OCI-LY1 (cell line): ENCODE measurements around the gene ATF6.

ENCODE experiments used
- H2AFZ ChIP-seq: fragments of 200-600 bp; sonication (generic), shearing (Covaris generic); 2 replicates; pipeline ENCODE4 v1.6.0; 2014; ENCODE audit warnings: antibody characterized with exemption, mild to moderate bottlenecking, low read length
- H3F3A ChIP-seq: fragments of 200-600 bp; sonication (generic), shearing (Covaris generic); 2 replicates; pipeline ENCODE4 v1.6.0; 2014; ENCODE audit warnings: mild to moderate bottlenecking, antibody characterized with exemption, low read length, moderate library complexity; ENCODE audit not compliant: insufficient read depth
- H3K27ac ChIP-seq: fragments of 200-600 bp; sonication (generic); 2 replicates; pipeline ENCODE4 v1.5.1; 2014; ENCODE audit warnings: low read length, mixed run types, mild to moderate bottlenecking, low read depth; ENCODE audit not compliant: poor library complexity, severe bottlenecking
- H3K27me3 ChIP-seq: fragments of 200-600 bp; sonication (generic); 2 replicates; pipeline ENCODE4 v1.6.0; 2014; ENCODE audit warnings: antibody characterized with exemption, mild to moderate bottlenecking, low read length, moderate library complexity; ENCODE audit not compliant: insufficient read depth
- H3K36me3 ChIP-seq: fragments of 200-600 bp; sonication (generic); 2 replicates; pipeline ENCODE4 v1.6.1; 2014; ENCODE audit warnings: mild to moderate bottlenecking, antibody characterized with exemption, low read length, moderate library complexity, mixed read lengths; ENCODE audit not compliant: insufficient read depth
- H3K4me1 ChIP-seq: fragments of 200-600 bp; sonication (generic); 2 replicates; pipeline ENCODE4 v1.5.1; 2014; ENCODE audit warnings: mild to moderate bottlenecking, low read length, moderate library complexity; ENCODE audit not compliant: insufficient read depth, severe bottlenecking
- H3K4me2 ChIP-seq: fragments of 200-600 bp; sonication (generic), shearing (Covaris generic); 2 replicates; pipeline ENCODE4 v1.6.1; 2014; ENCODE audit warnings: low read length
- H3K4me3 ChIP-seq: fragments of 200-600 bp; sonication (generic); 2 replicates; pipeline ENCODE4 v1.5.1; 2014; ENCODE audit warnings: low read length, low read depth, mild to moderate bottlenecking, mixed read lengths; ENCODE audit not compliant: poor library complexity, severe bottlenecking
- H3K79me2 ChIP-seq: fragments of 200-600 bp; shearing (Covaris generic); 2 replicates; pipeline ENCODE4 v1.6.1; 2016; ENCODE audit warnings: mixed run types, low read length, mixed read lengths; ENCODE audit not compliant: insufficient read depth
- H3K9ac ChIP-seq: fragments of 200-600 bp; sonication (generic), shearing (Covaris generic); 2 replicates; pipeline ENCODE4 v1.6.1; 2014; ENCODE audit warnings: mild to moderate bottlenecking, low read length, mixed read lengths
- H3K9me2 ChIP-seq: fragments of 200-600 bp; sonication (generic), shearing (Covaris generic); 2 replicates; pipeline ENCODE4 v1.6.1; 2014; ENCODE audit warnings: low read depth, mild to moderate bottlenecking, low read length, mixed read lengths
- H3K9me3 ChIP-seq: fragments of 200-600 bp; shearing (Covaris generic); 2 replicates; pipeline ENCODE4 v1.6.1; 2014; ENCODE audit warnings: low read length, mixed read lengths
- H4K20me1 ChIP-seq: fragments of 200-600 bp; sonication (generic), shearing (Covaris generic); 2 replicates; pipeline ENCODE4 v1.6.0; 2016; ENCODE audit warnings: mild to moderate bottlenecking, low read length; ENCODE audit not compliant: insufficient read depth
- EZH2 ChIP-seq: fragments of 200-600 bp; sonication (generic), shearing (Covaris generic); IDR thresholded peaks from 2 replicates; pipeline ENCODE4 v1.8.0; 2017; ENCODE audit warnings: borderline replicate concordance, mixed run types, mild to moderate bottlenecking, antibody characterized with exemption, low read length, moderate library complexity, mixed read lengths
- TF ChIP-seq, protein P1 (sequence below): fragments of 200-600 bp; sonication (generic), shearing (Covaris generic); IDR thresholded peaks from 2 replicates; pipeline ENCODE4 v1.5.1; 2017; ENCODE audit warnings: mild to moderate bottlenecking, antibody characterized with exemption, low read length, moderate library complexity, mixed read lengths

ATF6 gene

DNA sequence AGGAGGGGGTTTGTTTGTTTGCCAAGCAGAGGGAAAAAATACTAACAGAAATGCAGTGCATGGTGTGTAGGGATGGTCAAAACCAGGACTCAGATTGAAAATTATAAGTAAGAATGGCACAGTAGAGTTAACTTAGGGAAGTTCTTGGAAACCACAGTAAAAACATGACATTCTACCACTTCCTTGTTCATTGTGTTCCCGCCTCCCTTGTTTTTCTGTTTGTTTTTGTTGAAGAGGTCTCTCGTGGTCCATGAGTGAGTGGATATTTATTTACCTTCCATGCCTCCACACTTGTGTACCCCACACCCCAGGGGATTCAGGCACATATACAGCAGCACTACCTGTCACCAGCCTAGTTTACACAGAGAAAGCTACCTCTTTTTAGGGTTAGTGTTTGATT is 187.9 kb downstream of the ATF6 start:
- Histone ChIP-seq H3K9me2 (no peaks in the 10 kb centered on the region), H2AFZ (no peak overlapping the region), H4K20me1 (no peaks in the 10 kb centered on the region), H3F3A (no peaks in the 10 kb centered on the region), H3K27me3 (no peaks in the 10 kb centered on the region), H3K79me2 (no peaks in the 10 kb centered on the region), H3K9ac (no peak overlapping the region), H3K27ac (no peak overlapping the region), H3K9me3 (no peaks in the 10 kb centered on the region), H3K4me1 (no peaks in the 10 kb centered on the region), H3K4me2 (no peak overlapping the region), H3K4me3 (no peak overlapping the region), H3K36me3 (peaks cover 7% of the 10 kb centered on the region; the same call in 1 of the 2 replicates)
- no peak for TF ChIP-seq EZH2
- TF ChIP-seq, protein P1, sequence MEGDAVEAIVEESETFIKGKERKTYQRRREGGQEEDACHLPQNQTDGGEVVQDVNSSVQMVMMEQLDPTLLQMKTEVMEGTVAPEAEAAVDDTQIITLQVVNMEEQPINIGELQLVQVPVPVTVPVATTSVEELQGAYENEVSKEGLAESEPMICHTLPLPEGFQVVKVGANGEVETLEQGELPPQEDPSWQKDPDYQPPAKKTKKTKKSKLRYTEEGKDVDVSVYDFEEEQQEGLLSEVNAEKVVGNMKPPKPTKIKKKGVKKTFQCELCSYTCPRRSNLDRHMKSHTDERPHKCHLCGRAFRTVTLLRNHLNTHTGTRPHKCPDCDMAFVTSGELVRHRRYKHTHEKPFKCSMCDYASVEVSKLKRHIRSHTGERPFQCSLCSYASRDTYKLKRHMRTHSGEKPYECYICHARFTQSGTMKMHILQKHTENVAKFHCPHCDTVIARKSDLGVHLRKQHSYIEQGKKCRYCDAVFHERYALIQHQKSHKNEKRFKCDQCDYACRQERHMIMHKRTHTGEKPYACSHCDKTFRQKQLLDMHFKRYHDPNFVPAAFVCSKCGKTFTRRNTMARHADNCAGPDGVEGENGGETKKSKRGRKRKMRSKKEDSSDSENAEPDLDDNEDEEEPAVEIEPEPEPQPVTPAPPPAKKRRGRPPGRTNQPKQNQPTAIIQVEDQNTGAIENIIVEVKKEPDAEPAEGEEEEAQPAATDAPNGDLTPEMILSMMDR, result no peak

DNA sequence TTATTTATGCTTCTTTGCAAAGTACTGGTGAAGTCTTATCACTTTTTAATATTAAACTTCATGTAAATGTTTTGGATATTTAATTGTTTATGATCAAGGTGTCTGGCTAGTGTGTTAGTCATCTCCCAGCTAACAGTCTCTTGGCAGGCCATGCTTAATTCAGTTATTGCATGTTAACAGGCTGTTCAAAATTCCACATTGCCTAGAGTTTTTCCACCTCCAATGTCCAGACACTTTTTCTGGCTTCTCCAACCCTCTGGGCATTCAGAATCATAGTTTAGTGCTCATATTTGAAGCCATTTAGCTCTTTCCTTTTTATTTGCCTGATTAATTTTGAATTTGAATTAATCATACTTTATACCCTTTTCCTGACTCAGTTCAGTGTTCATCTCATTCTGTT is 188.3 kb downstream of the ATF6 start:
- no peak overlapping the region for H2AFZ ChIP-seq
- no peaks in the 10 kb centered on the region for H3K79me2 ChIP-seq
- peaks cover 7% of the 10 kb centered on the region; the same call in 1 of the 2 replicates for H3K36me3 ChIP-seq

DNA sequence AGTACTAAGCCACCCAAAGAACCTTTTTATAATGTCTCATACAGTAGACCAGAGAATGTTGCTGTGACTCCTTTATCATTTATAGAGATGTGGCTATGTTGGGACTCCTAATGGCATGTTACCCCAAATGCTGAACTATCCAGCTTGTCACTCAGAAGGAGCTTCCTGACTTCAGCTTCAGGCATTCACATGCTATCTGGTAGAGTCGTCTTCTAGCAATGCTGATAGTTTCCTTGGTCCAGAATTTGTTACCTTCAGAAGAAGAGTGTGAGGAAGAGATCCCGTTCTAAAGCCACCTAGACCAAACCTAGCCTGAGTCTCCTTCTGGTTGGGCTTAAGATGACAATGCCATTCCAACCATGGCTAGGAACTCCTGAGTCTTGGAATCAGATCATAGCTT is 189.5 kb downstream of the ATF6 start:
- no peaks in the 10 kb centered on the region for H3K27me3 ChIP-seq
- H3K9me2 ChIP-seq, result no peaks in the 10 kb centered on the region
- no peak overlapping the region for H3K9ac ChIP-seq
- H4K20me1 ChIP-seq, result no peaks in the 10 kb centered on the region
- peaks cover 7% of the 10 kb centered on the region; the same call in 1 of the 2 replicates for H3K36me3 ChIP-seq
- H3K4me1 ChIP-seq, result no peaks in the 10 kb centered on the region
- no peak overlapping the region for H3K4me3 ChIP-seq
- TF ChIP-seq EZH2, result no peak
- TF ChIP-seq, protein P1, result no peak
- H3F3A ChIP-seq, result no peaks in the 10 kb centered on the region
- no peak overlapping the region for H3K27ac ChIP-seq
- no peak overlapping the region for H2AFZ ChIP-seq
- no peaks in the 10 kb centered on the region for H3K9me3 ChIP-seq
- H3K4me2 ChIP-seq, result no peak overlapping the region
- H3K79me2 ChIP-seq, result no peaks in the 10 kb centered on the region

More for the DNA sequence above, 188.3 kb downstream of the ATF6 start:
- H3F3A ChIP-seq, result no peaks in the 10 kb centered on the region
- no peak overlapping the region for H3K4me3 ChIP-seq
- H3K4me2 ChIP-seq, result no peak overlapping the region
- no peaks in the 10 kb centered on the region for H3K4me1 ChIP-seq
- no peak overlapping the region for H3K9ac ChIP-seq
- H3K27me3 ChIP-seq, result no peaks in the 10 kb centered on the region
- no peak for TF ChIP-seq EZH2
- TF ChIP-seq, protein P1, result no peak
- H3K9me3 ChIP-seq, result no peaks in the 10 kb centered on the region
- no peaks in the 10 kb centered on the region for H3K9me2 ChIP-seq
- H4K20me1 ChIP-seq, result no peaks in the 10 kb centered on the region
- no peak overlapping the region for H3K27ac ChIP-seq
